Heart left ventricle (tissue), 16 donors: ENCODE measurements around the gene TECPR1. TPM values are rescaled to one million over a fixed set of nuclear protein-coding genes. Genes with fewer than 3 reads are reported as not detected.

Experiments
- ATAC-seq, 4 donors: fragments of 200-7000 bp; cut with Tn5 transposase; one replicate each; pipeline ENCODE4 v1.9.1; 2020 to 2022; ENCODE audit warnings: moderate library complexity in 4 of 4, mild to moderate bottlenecking in 3 of 4, moderate number of reproducible peaks in 1 of 4
- DNase-seq, 5 donors: peaks; one replicate each; pipeline ENCODE4 v3.0.0-alpha.2; 2020
- H3K27ac ChIP-seq, 12 donors: fragments of 200-600 bp; sonication (generic) in 4 of 12; one replicate each; pipeline versions ENCODE4 v1.5.0 to v1.8.0; 2016 to 2022; ENCODE audit warnings: mild to moderate bottlenecking in 2 of 12
- H3K27me3 ChIP-seq, 9 donors: fragments of 200-600 bp; sonication (generic) in 2 of 9; one replicate each; pipeline versions ENCODE4 v1.5.1 to v1.8.0; 2016 to 2022; ENCODE audit warnings: mild to moderate bottlenecking in 3 of 9
- H3K36me3 ChIP-seq, 9 donors: fragments of 200-600 bp; sonication (generic) in 2 of 9; one replicate each; pipeline versions ENCODE4 v1.5.0 to v1.8.0; 2018 to 2022; ENCODE audit warnings: mild to moderate bottlenecking in 2 of 9
- H3K4me1 ChIP-seq, 12 donors: fragments of 200-600 bp; sonication (generic) in 4 of 12; one replicate each; pipeline versions ENCODE4 v1.5.0 to v1.8.0; 2016 to 2022; ENCODE audit warnings: mild to moderate bottlenecking in 3 of 12
- H3K4me3 ChIP-seq, 12 donors: fragments of 200-600 bp; sonication (generic) in 4 of 12; one replicate each; pipeline versions ENCODE4 v1.5.0 to v1.8.0; 2017 to 2022; ENCODE audit warnings: mild to moderate bottlenecking in 9 of 12, moderate library complexity in 4 of 12
- H3K9me3 ChIP-seq, 12 donors: fragments of 200-600 bp; sonication (generic) in 4 of 12; one replicate each; pipeline versions ENCODE4 v1.5.0 to v1.8.0; 2016 to 2022; ENCODE audit warnings: mild to moderate bottlenecking in 1 of 12
- POLR2A ChIP-seq, 2 donors: fragments of 450-650 bp; IDR thresholded peaks; one replicate each; pipeline ENCODE4 v1.6.1; 2017; ENCODE audit warnings: antibody characterized with exemption in 2 of 2, mild to moderate bottlenecking in 2 of 2, moderate library complexity in 2 of 2
- WGBS, 4 donors: extraction: QIAGEN DNeasy Blood & Tissue Kit in 2 of 4; methylation state at CpG; one replicate each; pipeline versions ENCODE4 v1.1.5 to v1.1.7; 2013 to 2018; 5-methylcytosine and 5-hydroxymethylcytosine counted together
- intact Hi-C, 10 donors: fragments of 100-400 bp; cut with DNase I; formaldehyde crosslinking; loops; one replicate each; pipeline versions ENCODE4 v1.11.1 to v1.14.2; 2022
- polyA plus RNA-seq, 2 donors: library from polyadenylated mRNA; stranded (reverse); fragments of 200-250 nt; gene quantifications; one replicate each; pipeline ENCODE4 v1.2.3, GENCODE V29; 2013
- total RNA-seq, 9 donors: library from RNA; depleted of rRNA in 2 of 9; stranded (reverse); fragments of >200 nt in 2 of 9; fragmentation: NEBNext Ultra II Directional in 3 of 9; extraction: Animal tissue kit (Norgen Biotek cat#: 25700) in 3 of 9; gene quantifications; one replicate each; pipeline versions ENCODE4 v1.1.0 to v1.2.4, GENCODE V29; 2016 to 2023
- TF ChIP-seq, protein P1 (sequence below), 12 donors: fragments of 200-600 bp; sonication (generic) in 4 of 12; IDR thresholded peaks; one replicate each; pipeline versions ENCODE4 v1.5.0 to v1.8.0; 2018 to 2022; ENCODE audit warnings: antibody characterized with exemption in 12 of 12, mild to moderate bottlenecking in 5 of 12
- donor health status: ischemic (EF 13 %, LVEDD 7.1; RV severe dilation, severe dysfunction).
- donor health status: healthy with polysubstance abuse.
- donor health status: DM: no; HTN: yes; CAD: no.
- donor health status: DM: no; HTN: no; CAD: no.
- donor health status: ischemic (EF 25% LVEDD 6.9; RV normal size, moderate dysfunction).
- donor health status: ischemic (EF 25% LVEDD 5.7; RV mildly dilated, moderate dysfunction).
- donor health status: healthy.
- donor health status: DM: yes; HTN: yes; CAD: no.
- donor health status: ischemic (EF 35%, LVEDD 5.7; RV mildly dilated, moderate dysfunction).
- donor health status: nonischemic (EF 11% LVEDD 7.7; RV severe dilation, severe dysfunction).
- donor health status: DM: yes; HTN: yes; CAD: no.
- donor health status: PGD.
- donor health status: ischemic (EF 29% LVEDD 5.4; RV normal size, mild dysfunction).
- donor health status: nonischemic (EF 23%, LVEDD 6.1; RV moderate dilation, normal function).

TECPR1 gene
- total and polyA plus RNA-seq, 11 donors, result 10.9 to 33.0 (median 22.7) TPM

DNA sequence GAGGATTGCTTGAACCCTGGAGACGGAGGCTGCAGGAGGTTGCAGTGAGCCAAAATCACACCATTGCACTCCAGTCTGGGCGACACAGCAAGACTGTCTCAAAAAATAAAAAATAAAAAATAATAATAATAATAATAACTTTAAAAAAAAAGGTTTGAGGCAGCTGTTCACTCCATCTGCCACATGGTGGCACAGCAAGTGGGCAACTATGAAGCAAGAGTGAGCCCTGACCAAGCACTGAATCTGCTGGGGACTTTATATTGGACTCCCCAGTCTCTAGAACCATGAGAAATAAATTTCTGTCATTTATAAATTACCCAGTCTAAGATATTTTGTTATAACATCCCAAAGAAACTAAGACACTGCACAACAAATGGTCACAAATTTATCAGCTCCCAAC is 14.8 kb upstream of the TECPR1 start:
- 45 to 96% (median 82%) methylated on average over 2 of the region's 2 CpGs for WGBS, 4 donors
- no peaks in the 10 kb centered on the region for H3K4me1 ChIP-seq
- H3K36me3 ChIP-seq, result peaks cover 0 to 8% (median 0%) of the 10 kb centered on the region in 9 donors
- no peaks in the 10 kb centered on the region for H3K9me3 ChIP-seq
- no peaks in the 10 kb centered on the region for H3K27me3 ChIP-seq
- no peak for DNase-seq
- intact Hi-C loops, result no loop called here
- no peak overlapping the region for H3K27ac ChIP-seq
- TF ChIP-seq POLR2A (IDR thresholded peaks at IDR 0.05), result no peak
- TF ChIP-seq, protein P1, sequence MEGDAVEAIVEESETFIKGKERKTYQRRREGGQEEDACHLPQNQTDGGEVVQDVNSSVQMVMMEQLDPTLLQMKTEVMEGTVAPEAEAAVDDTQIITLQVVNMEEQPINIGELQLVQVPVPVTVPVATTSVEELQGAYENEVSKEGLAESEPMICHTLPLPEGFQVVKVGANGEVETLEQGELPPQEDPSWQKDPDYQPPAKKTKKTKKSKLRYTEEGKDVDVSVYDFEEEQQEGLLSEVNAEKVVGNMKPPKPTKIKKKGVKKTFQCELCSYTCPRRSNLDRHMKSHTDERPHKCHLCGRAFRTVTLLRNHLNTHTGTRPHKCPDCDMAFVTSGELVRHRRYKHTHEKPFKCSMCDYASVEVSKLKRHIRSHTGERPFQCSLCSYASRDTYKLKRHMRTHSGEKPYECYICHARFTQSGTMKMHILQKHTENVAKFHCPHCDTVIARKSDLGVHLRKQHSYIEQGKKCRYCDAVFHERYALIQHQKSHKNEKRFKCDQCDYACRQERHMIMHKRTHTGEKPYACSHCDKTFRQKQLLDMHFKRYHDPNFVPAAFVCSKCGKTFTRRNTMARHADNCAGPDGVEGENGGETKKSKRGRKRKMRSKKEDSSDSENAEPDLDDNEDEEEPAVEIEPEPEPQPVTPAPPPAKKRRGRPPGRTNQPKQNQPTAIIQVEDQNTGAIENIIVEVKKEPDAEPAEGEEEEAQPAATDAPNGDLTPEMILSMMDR (IDR thresholded peaks at IDR 0.05), result peak in 9 of 12 donors; percentile 15 to 45 (median 22)
- ATAC-seq, result no peak
- no peak overlapping the region for H3K4me3 ChIP-seq

DNA sequence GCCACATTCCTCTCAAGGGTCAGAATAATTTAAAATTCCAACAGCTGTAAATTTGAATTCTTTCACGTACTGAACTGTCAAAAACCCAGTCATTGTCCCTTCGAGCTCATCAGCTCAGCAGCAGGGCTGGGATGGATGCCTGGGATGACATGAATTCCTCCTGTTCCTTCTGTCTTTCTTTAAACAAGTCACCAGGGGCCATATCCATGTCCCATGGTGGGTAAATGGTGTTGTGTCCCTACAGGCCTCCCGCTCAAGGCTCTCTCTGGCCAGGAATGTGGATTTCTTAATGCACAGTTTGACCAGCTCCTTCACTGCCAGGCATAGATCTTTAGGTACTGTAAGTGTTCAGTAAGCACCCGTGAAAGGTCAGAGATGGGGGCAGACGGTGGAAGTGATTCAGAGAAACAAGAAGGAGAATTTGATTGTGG is 13.8 kb upstream of the TECPR1 start:
- ATAC-seq (no peak), DNase-seq (no peak)
- Histone ChIP-seq H3K4me1 (no peaks in the 10 kb centered on the region), H3K36me3 (peaks cover 0 to 15% (median 8%) of the 10 kb centered on the region in 9 donors), H3K9me3 (no peaks in the 10 kb centered on the region), H3K27me3 (no peaks in the 10 kb centered on the region), H3K4me3 (no peak overlapping the region), H3K27ac (no peak overlapping the region)
- TF ChIP-seq, protein P1 (IDR thresholded peaks at IDR 0.05), result no peak
- TF ChIP-seq POLR2A (IDR thresholded peaks at IDR 0.05), result no peak
- WGBS, 4 donors, result 78 to 89% (median 85%) methylated on average over 5 of the region's 5 CpGs
- intact Hi-C loops, result no loop called here

DNA sequence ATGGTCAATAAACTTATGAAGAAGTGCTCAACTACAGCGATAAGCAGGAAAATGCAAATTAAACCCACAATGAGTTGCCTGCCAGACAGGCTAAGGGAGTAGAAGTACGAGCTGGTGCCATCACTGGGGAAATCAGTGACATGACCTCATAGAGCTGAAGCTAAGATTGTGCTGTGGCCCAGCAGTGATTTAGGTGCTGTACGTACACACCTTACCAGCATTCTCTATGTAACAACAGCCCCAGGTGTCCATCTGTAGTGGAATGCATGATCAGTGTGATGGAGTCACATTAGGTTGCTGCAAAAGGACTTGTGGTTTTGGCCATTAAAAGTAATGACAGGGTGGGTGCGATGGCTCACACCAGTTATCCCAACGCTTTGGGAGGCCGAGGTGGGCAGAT is 5.7 kb upstream of the TECPR1 start:
- Histone ChIP-seq H3K27ac (no peak overlapping the region), H3K36me3 (peaks cover 0 to 31% (median 16%) of the 10 kb centered on the region in 9 donors), H3K4me3 (no peak overlapping the region), H3K9me3 (no peaks in the 10 kb centered on the region), H3K4me1 (peaks cover 0 to 19% (median 7%) of the 10 kb centered on the region in 12 donors), H3K27me3 (no peaks in the 10 kb centered on the region)
- intact Hi-C loops, result no loop called here
- WGBS, 4 donors, result 82 to 95% (median 90%) methylated on average over 6 of the region's 6 CpGs
- no peak for ATAC-seq
- TF ChIP-seq, protein P1 (IDR thresholded peaks at IDR 0.05), result no peak
- TF ChIP-seq POLR2A (IDR thresholded peaks at IDR 0.05), result no peak
- no peak for DNase-seq

DNA sequence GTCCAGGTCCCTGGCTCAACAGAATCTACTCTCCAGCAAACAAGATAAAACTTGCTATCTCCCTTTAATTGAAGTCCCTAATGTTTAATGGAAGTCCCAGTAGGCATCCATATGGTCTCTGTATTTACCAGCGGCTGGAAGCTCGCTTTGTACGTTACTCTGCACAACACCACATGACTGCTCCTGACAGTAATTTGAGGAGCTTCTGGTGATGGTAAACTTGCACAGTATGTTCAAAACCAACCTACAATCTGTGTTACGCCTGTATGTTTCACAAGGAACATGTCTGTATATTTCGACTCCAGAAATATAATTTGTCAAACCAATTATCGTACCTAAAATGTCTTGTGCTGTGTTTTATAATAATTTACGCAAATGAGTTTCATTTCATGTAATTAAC is 4.4 kb upstream of the TECPR1 start:
- H3K4me1 ChIP-seq, result peaks cover 0 to 24% (median 13%) of the 10 kb centered on the region in 12 donors
- intact Hi-C loops, result no loop called here
- ATAC-seq, result no peak
- no peak for TF ChIP-seq POLR2A (IDR thresholded peaks at IDR 0.05)
- TF ChIP-seq, protein P1 (IDR thresholded peaks at IDR 0.05), result no peak
- H3K9me3 ChIP-seq, result no peaks in the 10 kb centered on the region
- no peak overlapping the region for H3K4me3 ChIP-seq
- H3K27me3 ChIP-seq, result no peaks in the 10 kb centered on the region
- no peak for DNase-seq
- peaks cover 0 to 29% (median 14%) of the 10 kb centered on the region in 9 donors for H3K36me3 ChIP-seq
- no peak overlapping the region for H3K27ac ChIP-seq
- 95 to 96% (median 95%) methylated on average over 7 of the region's 7 CpGs for WGBS, 4 donors
